Fibroblast of lung (primary cell): ENCODE measurements around the gene KCNN4. TPM values are rescaled to one million over a fixed set of nuclear protein-coding genes. Genes with fewer than 3 reads are reported as not detected.

Source experiments
- DNase-seq, 2 donors: peaks; one replicate each; pipeline versions ENCODE4 v3.0.0 to v3.0.0-alpha.2; 2010; ENCODE audit warnings: low read depth in 2 of 2
- H2AFZ ChIP-seq: 2 replicates; pipeline ENCODE4 v1.5.1; 2012; ENCODE audit warnings: low read length, control low read depth, inconsistent platforms
- H3K27ac ChIP-seq: 2 replicates; pipeline ENCODE4 v1.5.1; 2011; ENCODE audit warnings: low read length, control low read depth; ENCODE audit not compliant: insufficient read depth
- H3K27me3 ChIP-seq: 2 replicates; pipeline ENCODE4 v1.5.1; 2011; ENCODE audit warnings: mild to moderate bottlenecking, low read length; ENCODE audit not compliant: control insufficient read depth, insufficient read depth
- H3K36me3 ChIP-seq: 2 replicates; pipeline ENCODE4 v1.5.1; 2011; ENCODE audit warnings: low read length; ENCODE audit not compliant: control insufficient read depth, insufficient read depth
- H3K4me1 ChIP-seq: 2 replicates; pipeline ENCODE4 v1.5.1; 2011; ENCODE audit warnings: low read length; ENCODE audit not compliant: control insufficient read depth, insufficient read depth; ENCODE audit errors: extremely low read depth
- H3K4me2 ChIP-seq: 2 replicates; pipeline ENCODE4 v1.5.1; 2011; ENCODE audit warnings: low read length, control low read depth; ENCODE audit not compliant: insufficient read depth; ENCODE audit errors: extremely low read depth
- H3K4me3 ChIP-seq, 4 experiments: fragments of 200-600 bp in 1 of 4; sonication (generic) in 1 of 4; replicated peaks in 1 of 4; 2 replicates each; pipeline ENCODE4 v1.5.1; 2011 to 2016; ENCODE audit warnings: low read length in 4 of 4, low read depth in 3 of 4, mild to moderate bottlenecking in 3 of 4, control low read depth in 2 of 4, inconsistent platforms in 1 of 4, mixed read lengths in 1 of 4; ENCODE audit not compliant: insufficient read depth in 1 of 4; ENCODE audit errors: control extremely low read depth in 1 of 4
- H3K79me2 ChIP-seq: 2 replicates; pipeline ENCODE4 v1.5.1; 2012; ENCODE audit warnings: mild to moderate bottlenecking, low read length, inconsistent platforms; ENCODE audit not compliant: control insufficient read depth, insufficient read depth
- H3K9ac ChIP-seq: 2 replicates; pipeline ENCODE4 v1.5.1; 2011; ENCODE audit warnings: mild to moderate bottlenecking, low read length, control low read depth; ENCODE audit not compliant: insufficient read depth
- H3K9me3 ChIP-seq: 2 replicates; pipeline ENCODE4 v1.5.1; 2012; ENCODE audit warnings: low read depth, low read length; ENCODE audit not compliant: control insufficient read depth, insufficient read depth
- H4K20me1 ChIP-seq: 2 replicates; pipeline ENCODE4 v1.5.1; 2011; ENCODE audit warnings: low read length; ENCODE audit not compliant: control insufficient read depth, insufficient read depth; ENCODE audit errors: extremely low read depth
- EZH2 ChIP-seq: IDR thresholded peaks from 2 replicates; pipeline ENCODE4 v1.5.1; 2012; ENCODE audit warnings: low read length, control low read depth, mild to moderate bottlenecking; ENCODE audit errors: missing control alignments
- polyA plus RNA-seq, 2 donors: library from polyadenylated mRNA; depleted of rRNA in 1 of 2; stranded (reverse) in 1 of 2; unstranded in 1 of 2; fragments of >200 nt; gene quantifications; 2 replicates each; pipeline ENCODE4 v1.2.1, GENCODE V29; 2011 to 2012; ENCODE audit warnings: missing spikeins in 1 of 2
- total RNA-seq: library from RNA; depleted of rRNA; stranded (reverse); fragments of >200 nt; gene quantifications from 2 replicates; pipeline ENCODE4 v1.2.1, GENCODE V29; 2014
- TF ChIP-seq, protein P1 (sequence below), 2 donors: IDR thresholded peaks in 1 of 2; conservative IDR thresholded peaks in 1 of 2; 1 replicate in 1 of 2; 2 replicates in 1 of 2; pipeline ENCODE4 v1.5.1; 2011 to 2012; ENCODE audit warnings: low read length in 2 of 2, control low read depth in 1 of 2, inconsistent platforms in 1 of 2, low read depth in 1 of 2, mild to moderate bottlenecking in 1 of 2

Gene KCNN4
- total and polyA plus RNA-seq, 2 donors (not counting 1 experiment from before 2014, with no cell fraction given), result 0.41 to 0.83 TPM

DNA sequence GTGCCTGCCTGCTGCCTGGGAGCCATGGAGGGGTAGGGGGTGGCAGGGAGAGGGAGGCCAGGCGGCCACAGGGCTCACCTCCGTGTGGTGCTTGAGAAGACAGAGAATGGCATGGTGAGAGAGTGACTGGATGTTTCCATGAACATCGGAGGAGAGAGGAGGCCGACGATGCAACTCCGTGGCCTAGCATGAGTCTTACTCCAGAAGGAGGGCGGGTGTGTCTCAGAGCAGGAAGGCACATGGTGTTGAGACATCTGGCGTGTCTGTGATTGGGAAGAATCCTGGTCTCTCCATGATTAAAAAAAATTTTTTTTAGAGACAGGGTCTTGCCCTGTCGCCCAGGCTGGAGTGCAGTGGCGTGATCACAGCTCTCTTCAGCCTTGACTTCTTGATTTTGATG is 59.8 kb downstream of the KCNN4 start:
- TF ChIP-seq, protein P1, sequence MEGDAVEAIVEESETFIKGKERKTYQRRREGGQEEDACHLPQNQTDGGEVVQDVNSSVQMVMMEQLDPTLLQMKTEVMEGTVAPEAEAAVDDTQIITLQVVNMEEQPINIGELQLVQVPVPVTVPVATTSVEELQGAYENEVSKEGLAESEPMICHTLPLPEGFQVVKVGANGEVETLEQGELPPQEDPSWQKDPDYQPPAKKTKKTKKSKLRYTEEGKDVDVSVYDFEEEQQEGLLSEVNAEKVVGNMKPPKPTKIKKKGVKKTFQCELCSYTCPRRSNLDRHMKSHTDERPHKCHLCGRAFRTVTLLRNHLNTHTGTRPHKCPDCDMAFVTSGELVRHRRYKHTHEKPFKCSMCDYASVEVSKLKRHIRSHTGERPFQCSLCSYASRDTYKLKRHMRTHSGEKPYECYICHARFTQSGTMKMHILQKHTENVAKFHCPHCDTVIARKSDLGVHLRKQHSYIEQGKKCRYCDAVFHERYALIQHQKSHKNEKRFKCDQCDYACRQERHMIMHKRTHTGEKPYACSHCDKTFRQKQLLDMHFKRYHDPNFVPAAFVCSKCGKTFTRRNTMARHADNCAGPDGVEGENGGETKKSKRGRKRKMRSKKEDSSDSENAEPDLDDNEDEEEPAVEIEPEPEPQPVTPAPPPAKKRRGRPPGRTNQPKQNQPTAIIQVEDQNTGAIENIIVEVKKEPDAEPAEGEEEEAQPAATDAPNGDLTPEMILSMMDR (conservative IDR thresholded peaks at IDR 0.05 in 1 of 2, IDR thresholded peaks at IDR 0.05 in 1 of 2; ENCODE audit: low read depth in 1 of 2, low read length in 2 of 2), result no peak
- no peak for TF ChIP-seq EZH2
- H4K20me1 ChIP-seq, result no peaks in the 10 kb centered on the region
- no peak overlapping the region for H3K9ac ChIP-seq
- H3K79me2 ChIP-seq, result no peaks in the 10 kb centered on the region
- no peaks in the 10 kb centered on the region for H3K27me3 ChIP-seq
- DNase-seq, result no peak
- H3K36me3 ChIP-seq, result no peaks in the 10 kb centered on the region
- H3K9me3 ChIP-seq, result no peaks in the 10 kb centered on the region
- H2AFZ ChIP-seq, result no peak overlapping the region
- H3K4me2 ChIP-seq, result no peak overlapping the region
- H3K4me1 ChIP-seq, result no peaks in the 10 kb centered on the region
- no peak overlapping the region for H3K4me3 ChIP-seq
- no peak overlapping the region for H3K27ac ChIP-seq

DNA sequence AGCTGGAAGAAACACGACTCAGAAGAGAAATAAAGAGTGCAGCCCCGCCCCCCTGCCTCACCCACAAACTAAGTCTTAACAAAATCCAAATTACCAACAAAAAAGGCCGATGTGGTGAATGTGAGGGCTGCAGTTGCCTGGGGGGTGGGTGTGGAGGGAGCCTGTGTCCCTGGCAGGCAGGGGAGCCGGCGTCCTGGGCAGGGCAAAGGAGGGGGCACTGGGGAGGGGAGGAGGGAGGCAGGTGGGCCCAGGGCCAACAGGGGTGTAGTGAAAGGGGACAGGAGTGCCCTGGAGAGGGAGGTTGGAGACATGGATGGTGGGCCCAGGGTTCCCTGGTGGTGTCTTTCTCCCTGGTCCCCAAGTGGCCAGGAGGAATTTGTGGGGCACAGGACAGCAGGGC is 60.9 kb downstream of the KCNN4 start:
- Histone ChIP-seq H3K79me2 (no peaks in the 10 kb centered on the region), H2AFZ (no peak overlapping the region), H3K9ac (no peak overlapping the region), H3K27me3 (no peaks in the 10 kb centered on the region), H3K9me3 (no peaks in the 10 kb centered on the region), H4K20me1 (no peaks in the 10 kb centered on the region), H3K36me3 (no peaks in the 10 kb centered on the region), H3K4me3 (no peak overlapping the region), H3K4me1 (no peaks in the 10 kb centered on the region), H3K27ac (no peak overlapping the region), H3K4me2 (no peak overlapping the region)
- TF ChIP-seq, protein P1 (conservative IDR thresholded peaks at IDR 0.05 in 1 of 2, IDR thresholded peaks at IDR 0.05 in 1 of 2; ENCODE audit: low read depth in 1 of 2, low read length in 2 of 2), result no peak
- no peak for TF ChIP-seq EZH2
- DNase-seq, result no peak

DNA sequence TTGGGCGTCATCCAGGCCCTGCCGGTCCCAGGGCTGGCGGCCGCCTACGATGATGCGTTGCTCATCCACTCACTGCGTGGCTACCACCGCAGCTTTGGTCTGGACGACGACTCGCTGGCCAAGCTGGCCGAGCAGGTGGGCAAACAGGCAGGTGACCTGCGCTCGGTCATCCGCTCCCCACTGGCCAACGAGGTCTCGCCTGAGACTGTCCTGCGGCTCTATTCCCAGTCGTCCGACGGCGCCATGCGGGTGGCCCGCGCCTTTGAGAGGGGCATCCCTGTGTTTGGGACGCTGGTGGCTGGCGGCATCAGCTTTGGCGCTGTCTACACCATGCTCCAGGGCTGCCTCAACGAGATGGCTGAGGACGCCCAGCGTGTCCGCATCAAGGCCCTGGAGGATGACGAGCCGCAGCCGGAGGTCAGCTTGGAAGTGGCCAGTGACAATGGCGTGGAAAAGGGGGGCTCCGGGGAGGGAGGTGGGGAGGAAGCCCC is 61.4 kb downstream of the KCNN4 start:
- no peak for TF ChIP-seq EZH2
- TF ChIP-seq, protein P1 (conservative IDR thresholded peaks at IDR 0.05 in 1 of 2, IDR thresholded peaks at IDR 0.05 in 1 of 2; ENCODE audit: low read depth in 1 of 2, low read length in 2 of 2), result no peak
- DNase-seq, result no peak
- no peak overlapping the region for H3K4me3 ChIP-seq
- H3K4me1 ChIP-seq, result no peaks in the 10 kb centered on the region
- H3K27ac ChIP-seq, result no peak overlapping the region
- no peaks in the 10 kb centered on the region for H3K36me3 ChIP-seq
- no peaks in the 10 kb centered on the region for H4K20me1 ChIP-seq
- H3K79me2 ChIP-seq, result no peaks in the 10 kb centered on the region
- H3K9me3 ChIP-seq, result no peaks in the 10 kb centered on the region
- H2AFZ ChIP-seq, result no peak overlapping the region
- H3K27me3 ChIP-seq, result no peaks in the 10 kb centered on the region
- H3K4me2 ChIP-seq, result no peak overlapping the region
- no peak overlapping the region for H3K9ac ChIP-seq
